H9 (cell line): ENCODE measurements around the gene COL18A1. TPM values are rescaled to one million over a fixed set of nuclear protein-coding genes. Genes with fewer than 3 reads are reported as not detected.
A peak's percentile ranks its signal among the peaks of the same experiment; 100 is the strongest.

Experiments
- DNase-seq: peaks from one replicate; pipeline ENCODE4 v3.0.0-alpha.2; 2017
- H2AFZ ChIP-seq: one replicate; pipeline ENCODE4 v1.6.1; 2013; ENCODE audit warnings: mild to moderate bottlenecking, low read length, control low read depth, moderate library complexity
- H2AK5ac ChIP-seq: 2 replicates; pipeline ENCODE4 v1.6.1; 2013; ENCODE audit warnings: low read length, control low read depth, mixed read lengths; ENCODE audit not compliant: insufficient read length
- H2BK120ac ChIP-seq: one replicate; pipeline ENCODE4 v1.6.1; 2013; ENCODE audit warnings: low read depth, mild to moderate bottlenecking, low read length, control low read depth, inconsistent platforms; ENCODE audit not compliant: poor library complexity, severe bottlenecking
- H2BK12ac ChIP-seq: 2 replicates; pipeline ENCODE4 v1.6.1; 2013; ENCODE audit warnings: low read length, control low read depth, mixed read lengths, low read depth; ENCODE audit not compliant: insufficient read length
- H2BK15ac ChIP-seq: 2 replicates; pipeline ENCODE4 v1.6.1; 2013; ENCODE audit warnings: low read depth, low read length, control low read depth
- H2BK20ac ChIP-seq: one replicate; pipeline ENCODE4 v1.6.1; 2013; ENCODE audit warnings: low read depth, mild to moderate bottlenecking, low read length, control low read depth, inconsistent platforms; ENCODE audit not compliant: poor library complexity, severe bottlenecking
- H2BK5ac ChIP-seq: 2 replicates; pipeline ENCODE4 v1.6.1; 2013; ENCODE audit warnings: low read length, control low read depth, mixed read lengths; ENCODE audit not compliant: insufficient read length
- H3K14ac ChIP-seq: 2 replicates; pipeline ENCODE4 v1.6.1; 2013; ENCODE audit warnings: low read length, control low read depth; ENCODE audit not compliant: insufficient read depth
- H3K18ac ChIP-seq: 2 replicates; pipeline ENCODE4 v1.6.1; 2013; ENCODE audit warnings: low read depth, mild to moderate bottlenecking, mixed read lengths, low read length, control low read depth; ENCODE audit not compliant: insufficient read length
- H3K23ac ChIP-seq: 2 replicates; pipeline ENCODE4 v1.6.1; 2013; ENCODE audit warnings: low read length, control low read depth, mixed read lengths, low read depth; ENCODE audit not compliant: insufficient read length
- H3K23me2 ChIP-seq: 2 replicates; pipeline ENCODE4 v1.6.1; 2013; ENCODE audit warnings: low read depth, mild to moderate bottlenecking, mixed read lengths, low read length, control low read depth; ENCODE audit not compliant: insufficient read length, poor library complexity, severe bottlenecking
- H3K27ac ChIP-seq: 2 replicates; pipeline ENCODE4 v1.5.1; 2013; ENCODE audit warnings: low read length, control low read depth, mixed read lengths, low read depth; ENCODE audit not compliant: insufficient read length
- H3K27me3 ChIP-seq: 2 replicates; pipeline ENCODE4 v1.6.1; 2013; ENCODE audit warnings: low read length, control low read depth, inconsistent platforms; ENCODE audit not compliant: insufficient read depth
- H3K4ac ChIP-seq: 2 replicates; pipeline ENCODE4 v1.6.1; 2013; ENCODE audit warnings: low read depth, mild to moderate bottlenecking, control low read depth, inconsistent platforms, low read length, moderate library complexity
- H3K4me1 ChIP-seq: 2 replicates; pipeline ENCODE4 v1.6.1; 2013; ENCODE audit warnings: low read length, control low read depth, inconsistent platforms; ENCODE audit not compliant: insufficient read depth
- H3K4me2 ChIP-seq: 2 replicates; pipeline ENCODE4 v1.6.1; 2013; ENCODE audit warnings: low read length, control low read depth, mixed read lengths; ENCODE audit not compliant: insufficient read length, insufficient read depth
- H3K56ac ChIP-seq: 2 replicates; pipeline ENCODE4 v1.6.1; 2013; ENCODE audit warnings: low read depth, mild to moderate bottlenecking, mixed read lengths, low read length, control low read depth; ENCODE audit not compliant: insufficient read length
- H3K79me1 ChIP-seq: 2 replicates; pipeline ENCODE4 v1.6.1; 2013; ENCODE audit warnings: low read depth, mild to moderate bottlenecking, moderate library complexity, low read length, control low read depth, inconsistent platforms; ENCODE audit not compliant: insufficient read depth, poor library complexity, severe bottlenecking
- H3K79me2 ChIP-seq: 2 replicates; pipeline ENCODE4 v1.6.1; 2013; ENCODE audit warnings: low read length, control low read depth, inconsistent platforms; ENCODE audit not compliant: insufficient read depth
- H3K9ac ChIP-seq: 2 replicates; pipeline ENCODE4 v1.6.1; 2013; ENCODE audit warnings: low read length, control low read depth, mixed read lengths; ENCODE audit not compliant: insufficient read length; ENCODE audit errors: extremely low read depth
- H3K9me3 ChIP-seq: one replicate; pipeline ENCODE4 v1.6.1; 2013; ENCODE audit warnings: low read depth, low read length, inconsistent platforms; ENCODE audit not compliant: control insufficient read depth
- H3T11ph ChIP-seq: one replicate; pipeline ENCODE4 v1.6.1; 2013; ENCODE audit warnings: mild to moderate bottlenecking, low read length, control low read depth, inconsistent platforms
- H4K20me1 ChIP-seq: one replicate; pipeline ENCODE4 v1.6.1; 2013; ENCODE audit not compliant: control insufficient read depth, insufficient read length, insufficient read depth
- H4K5ac ChIP-seq: 2 replicates; pipeline ENCODE4 v1.6.1; 2013; ENCODE audit warnings: low read depth, mild to moderate bottlenecking, mixed read lengths, low read length, control low read depth; ENCODE audit not compliant: insufficient read length
- H4K8ac ChIP-seq: replicated peaks from 2 replicates; pipeline ENCODE4 v1.6.1; 2013; ENCODE audit warnings: low read length, control low read depth, mixed read lengths, low read depth; ENCODE audit not compliant: insufficient read length
- H4K91ac ChIP-seq: 2 replicates; pipeline ENCODE4 v1.6.1; 2013; ENCODE audit warnings: low read depth, mild to moderate bottlenecking, moderate library complexity, mixed read lengths, low read length, control low read depth; ENCODE audit not compliant: insufficient read length
- H3K27ac Mint-ChIP-seq, 3 experiments: 2 replicates in 2 of 3; 3 replicates in 1 of 3; pipeline ENCODE4 v1.8.0; 2020 to 2021; ENCODE audit warnings: mixed read lengths in 3 of 3, mild to moderate bottlenecking in 1 of 3, moderate library complexity in 1 of 3
- H3K27me3 Mint-ChIP-seq: 2 replicates; pipeline ENCODE4 v1.8.0; 2021; ENCODE audit warnings: low read depth, mild to moderate bottlenecking, moderate library complexity, mixed read lengths
- H3K36me3 Mint-ChIP-seq, 3 experiments: 2 replicates in 2 of 3; 3 replicates in 1 of 3; pipeline ENCODE4 v1.8.0; 2020 to 2021; ENCODE audit warnings: low read depth in 3 of 3, mixed read lengths in 3 of 3; ENCODE audit not compliant: insufficient read depth in 1 of 3
- H3K4me1 Mint-ChIP-seq, 2 experiments: 2 replicates each; pipeline ENCODE4 v1.8.0; 2020; ENCODE audit warnings: mixed read lengths in 2 of 2
- H3K4me3 Mint-ChIP-seq, 2 experiments: 2 replicates in 1 of 2; 3 replicates in 1 of 2; pipeline ENCODE4 v1.8.0; 2020 to 2021; ENCODE audit warnings: mild to moderate bottlenecking in 2 of 2, mixed read lengths in 2 of 2, moderate library complexity in 1 of 2
- H3K9me3 Mint-ChIP-seq, 2 experiments: 2 replicates in 1 of 2; 3 replicates in 1 of 2; pipeline ENCODE4 v1.8.0; 2020; ENCODE audit warnings: mild to moderate bottlenecking in 2 of 2, mixed read lengths in 2 of 2, moderate library complexity in 1 of 2
- WGBS: extraction: QIAGEN DNeasy Blood & Tissue Kit; methylation state at CpG from one replicate; pipeline ENCODE4 v1.1.7; 2013; ENCODE audit warnings: missing lambda C conversion rate, low lambda C conversion rate, mixed read lengths; ENCODE audit not compliant: insufficient read length; ENCODE audit errors: extremely low coverage; 5-methylcytosine and 5-hydroxymethylcytosine counted together
- microRNA-seq: library from miRNA; unstranded; fragments of <30 nt; microRNA quantifications from one replicate; pipeline ENCODE4, GENCODE V29; 2020; ENCODE audit warnings: borderline microRNAs expressed
- total RNA-seq: library from RNA; stranded (reverse); gene quantifications from 2 replicates; pipeline ENCODE4 v1.2.1, GENCODE V29; 2021
- TF ChIP-seq, protein P1 (sequence below): fragments of 200-600 bp; sonication (generic); conservative IDR thresholded peaks from 3 replicates; pipeline ENCODE4 v1.8.0; 2021; ENCODE audit warnings: antibody characterized with exemption, mild to moderate bottlenecking

The COL18A1 gene
- total RNA-seq, 1 experiment from 2014 or later: 232 TPM

DNA sequence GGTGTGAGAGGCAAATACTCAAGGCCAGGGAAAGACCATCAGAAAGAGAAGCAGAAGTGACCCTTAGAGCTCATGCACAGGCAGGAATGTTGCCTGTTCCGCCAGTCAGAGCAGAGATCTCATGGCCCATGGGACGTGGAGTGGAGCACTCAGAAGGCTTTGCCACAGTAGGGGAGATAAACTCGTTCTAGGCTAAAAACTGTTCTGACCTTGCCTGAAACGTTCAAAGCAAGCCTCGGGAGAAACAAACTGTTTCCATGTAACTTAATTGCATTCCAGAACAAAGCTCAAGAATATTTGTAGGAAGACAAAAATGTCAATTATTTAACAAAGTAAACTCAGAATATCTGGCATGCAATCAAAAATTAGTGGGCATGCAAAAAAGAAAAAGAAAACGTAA is 158.0 kb downstream of the COL18A1 start:
- no peak overlapping the region for H2BK15ac ChIP-seq
- H2AK5ac ChIP-seq: no peak overlapping the region
- H3K27me3 ChIP-seq: no peaks in the 10 kb centered on the region
- peaks cover 15% of the 10 kb centered on the region in 2 experiments for H3K4me1 Mint-ChIP-seq
- H2BK120ac ChIP-seq: no peak overlapping the region
- no peak overlapping the region for H3T11ph ChIP-seq
- H2BK20ac ChIP-seq: no peak overlapping the region
- no peaks in the 10 kb centered on the region; the same call in 1 of the 2 replicates for H3K4me1 ChIP-seq
- no peak overlapping the region for H3K9ac ChIP-seq
- H2AFZ ChIP-seq: no peak overlapping the region
- no peak overlapping the region for H3K23ac ChIP-seq
- TF ChIP-seq, protein P1, sequence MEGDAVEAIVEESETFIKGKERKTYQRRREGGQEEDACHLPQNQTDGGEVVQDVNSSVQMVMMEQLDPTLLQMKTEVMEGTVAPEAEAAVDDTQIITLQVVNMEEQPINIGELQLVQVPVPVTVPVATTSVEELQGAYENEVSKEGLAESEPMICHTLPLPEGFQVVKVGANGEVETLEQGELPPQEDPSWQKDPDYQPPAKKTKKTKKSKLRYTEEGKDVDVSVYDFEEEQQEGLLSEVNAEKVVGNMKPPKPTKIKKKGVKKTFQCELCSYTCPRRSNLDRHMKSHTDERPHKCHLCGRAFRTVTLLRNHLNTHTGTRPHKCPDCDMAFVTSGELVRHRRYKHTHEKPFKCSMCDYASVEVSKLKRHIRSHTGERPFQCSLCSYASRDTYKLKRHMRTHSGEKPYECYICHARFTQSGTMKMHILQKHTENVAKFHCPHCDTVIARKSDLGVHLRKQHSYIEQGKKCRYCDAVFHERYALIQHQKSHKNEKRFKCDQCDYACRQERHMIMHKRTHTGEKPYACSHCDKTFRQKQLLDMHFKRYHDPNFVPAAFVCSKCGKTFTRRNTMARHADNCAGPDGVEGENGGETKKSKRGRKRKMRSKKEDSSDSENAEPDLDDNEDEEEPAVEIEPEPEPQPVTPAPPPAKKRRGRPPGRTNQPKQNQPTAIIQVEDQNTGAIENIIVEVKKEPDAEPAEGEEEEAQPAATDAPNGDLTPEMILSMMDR: no peak
- H3K36me3 Mint-ChIP-seq: no peaks in the 10 kb centered on the region
- no peak overlapping the region for H4K91ac ChIP-seq
- no CpG with 5 or more reads among the region's 6 CpGs for WGBS
- H4K8ac ChIP-seq: no peak overlapping the region
- no peak overlapping the region for H3K56ac ChIP-seq
- H4K20me1 ChIP-seq: no peaks in the 10 kb centered on the region
- H3K4me3 Mint-ChIP-seq: no peak overlapping the region; a peak in 1 of 5 replicates
- DNase-seq: peak; percentile 9
- H3K14ac ChIP-seq: no peak overlapping the region
- no peak overlapping the region for H3K27ac ChIP-seq
- H3K4me2 ChIP-seq: no peak overlapping the region
- H3K27me3 Mint-ChIP-seq: peaks cover 45% of the 10 kb centered on the region
- H3K18ac ChIP-seq: no peak overlapping the region
- no peak overlapping the region for H3K27ac Mint-ChIP-seq
- no peaks in the 10 kb centered on the region for H3K79me1 ChIP-seq
- no peak overlapping the region for H3K4ac ChIP-seq
- peaks cover 2 to 5% of the 10 kb centered on the region in 2 experiments; a peak in 3 of 5 replicates for H3K9me3 Mint-ChIP-seq
- H4K5ac ChIP-seq: no peak overlapping the region
- H3K9me3 ChIP-seq: no peaks in the 10 kb centered on the region
- H3K23me2 ChIP-seq: no peaks in the 10 kb centered on the region
- no peak overlapping the region for H2BK12ac ChIP-seq
- no peak overlapping the region for H2BK5ac ChIP-seq
- H3K79me2 ChIP-seq: no peaks in the 10 kb centered on the region

Small RNA genes within 50 kb of the gene (microRNA-seq; reads per million reads assigned to microRNA genes)
- 3.0 reads per million, percentile 26 among the genes with 10 or more reads in this experiment for gene MIR6815

Other genes starting within 250 kb of the COL18A1 start
- 32.1 and 34.8 TPM in 2 replicates for gene POFUT2, start 117.3 kb upstream of the COL18A1 start, total RNA-seq
- gene SLC19A1, start 137.3 kb downstream of the COL18A1 start, total RNA-seq: 31.4 and 32.4 TPM in 2 replicates
- gene PCBP3, start 238.6 kb downstream of the COL18A1 start, total RNA-seq: 10.8 and 10.9 TPM in 2 replicates